Upper lobe of left lung (tissue), 4 donors: ENCODE results near the gene NSMF.

Experiments
- EP300 ChIP-seq, 4 donors: sonication (generic); formaldehyde crosslinking; IDR thresholded peaks; one replicate each; pipeline ENCODE4 v1.5.1; 2017; ENCODE audit warnings: antibody characterized with exemption in 4 of 4, control low read depth in 2 of 4
- POLR2A ChIP-seq, 4 donors: fragments of 450-650 bp; IDR thresholded peaks; one replicate each; pipeline ENCODE4 v1.5.1; 2016 to 2017; ENCODE audit warnings: antibody characterized with exemption in 4 of 4, mild to moderate bottlenecking in 2 of 4
- POLR2AphosphoS5 ChIP-seq, 2 donors: sonication (generic); formaldehyde crosslinking; IDR thresholded peaks; one replicate each; pipeline ENCODE4 v1.5.1; 2017; ENCODE audit warnings: antibody characterized with exemption in 2 of 2
- TF ChIP-seq, protein P1 (sequence below), 6 experiments: fragments of 450-650 bp in 4 of 6; fragments of 200-600 bp in 2 of 6; sonication (generic) in 2 of 6; IDR thresholded peaks; one replicate each; pipeline ENCODE4 v1.5.1; 2016 to 2019; ENCODE audit warnings: antibody characterized with exemption in 6 of 6

DNA sequence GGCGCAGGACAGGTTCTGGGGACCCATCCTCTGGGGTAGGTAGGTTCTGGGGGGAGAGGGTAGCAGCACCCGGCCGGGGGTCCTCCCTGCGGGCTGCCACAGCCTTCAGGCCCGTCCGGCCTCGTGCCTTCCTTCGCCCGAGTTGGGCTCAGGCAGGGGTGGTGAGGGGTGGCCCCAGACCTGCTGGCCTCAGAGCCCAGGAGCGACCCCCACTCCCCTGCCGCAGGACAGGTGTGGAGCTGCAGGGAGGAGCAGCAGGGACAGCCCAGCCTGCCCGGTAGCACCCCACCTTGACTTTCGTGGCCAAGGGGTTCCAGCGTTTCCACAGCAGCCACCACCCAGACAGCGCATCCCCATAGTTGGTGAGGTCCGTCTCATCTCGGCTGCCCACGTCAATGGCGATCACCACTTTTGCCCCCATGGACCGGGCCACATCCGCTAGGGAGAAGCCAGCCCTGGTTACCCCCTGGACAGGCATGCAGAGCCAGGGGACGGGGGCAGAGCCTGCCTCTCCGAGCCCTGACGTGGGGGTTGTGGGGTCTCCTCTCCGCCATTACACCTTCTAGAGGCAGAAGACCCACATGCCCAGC is 3.4 kb upstream of the NSMF start:
- TF ChIP-seq, protein P1, sequence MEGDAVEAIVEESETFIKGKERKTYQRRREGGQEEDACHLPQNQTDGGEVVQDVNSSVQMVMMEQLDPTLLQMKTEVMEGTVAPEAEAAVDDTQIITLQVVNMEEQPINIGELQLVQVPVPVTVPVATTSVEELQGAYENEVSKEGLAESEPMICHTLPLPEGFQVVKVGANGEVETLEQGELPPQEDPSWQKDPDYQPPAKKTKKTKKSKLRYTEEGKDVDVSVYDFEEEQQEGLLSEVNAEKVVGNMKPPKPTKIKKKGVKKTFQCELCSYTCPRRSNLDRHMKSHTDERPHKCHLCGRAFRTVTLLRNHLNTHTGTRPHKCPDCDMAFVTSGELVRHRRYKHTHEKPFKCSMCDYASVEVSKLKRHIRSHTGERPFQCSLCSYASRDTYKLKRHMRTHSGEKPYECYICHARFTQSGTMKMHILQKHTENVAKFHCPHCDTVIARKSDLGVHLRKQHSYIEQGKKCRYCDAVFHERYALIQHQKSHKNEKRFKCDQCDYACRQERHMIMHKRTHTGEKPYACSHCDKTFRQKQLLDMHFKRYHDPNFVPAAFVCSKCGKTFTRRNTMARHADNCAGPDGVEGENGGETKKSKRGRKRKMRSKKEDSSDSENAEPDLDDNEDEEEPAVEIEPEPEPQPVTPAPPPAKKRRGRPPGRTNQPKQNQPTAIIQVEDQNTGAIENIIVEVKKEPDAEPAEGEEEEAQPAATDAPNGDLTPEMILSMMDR (IDR thresholded peaks at IDR 0.05), result no peak
- no peak for TF ChIP-seq POLR2A (IDR thresholded peaks at IDR 0.05)
- no peak for TF ChIP-seq POLR2AphosphoS5 (IDR thresholded peaks at IDR 0.05)
- no peak for TF ChIP-seq EP300 (IDR thresholded peaks at IDR 0.05)
